ENCODE results near the gene DTHD1.

GRCh38 chr4:36329228-36329627 lies 47.8 kb downstream of the DTHD1 start:
- no peak for TF ChIP-seq CTCF (conservative IDR thresholded peaks at IDR 0.05 in 1 of 2, IDR thresholded peaks at IDR 0.05 in 1 of 2; ENCODE audit: low read depth in 1 of 2, low read length in 2 of 2)
- no peak for TF ChIP-seq EZH2 (IDR thresholded peaks at IDR 0.05; ENCODE audit: low read length, missing control alignments)

All from fibroblast of lung (primary cell).